OCI-M2 (cell line): ENCODE measurements around the gene AATK.
A peak's percentile ranks its signal among the peaks of the same experiment; 100 is the strongest.

Experiments used
- DNase-seq: peaks from one replicate; lab custom pipeline; 2025; ENCODE audit not compliant: unreplicated experiment; lab: John Stamatoyannopoulos, UW

Gene AATK, protein sequence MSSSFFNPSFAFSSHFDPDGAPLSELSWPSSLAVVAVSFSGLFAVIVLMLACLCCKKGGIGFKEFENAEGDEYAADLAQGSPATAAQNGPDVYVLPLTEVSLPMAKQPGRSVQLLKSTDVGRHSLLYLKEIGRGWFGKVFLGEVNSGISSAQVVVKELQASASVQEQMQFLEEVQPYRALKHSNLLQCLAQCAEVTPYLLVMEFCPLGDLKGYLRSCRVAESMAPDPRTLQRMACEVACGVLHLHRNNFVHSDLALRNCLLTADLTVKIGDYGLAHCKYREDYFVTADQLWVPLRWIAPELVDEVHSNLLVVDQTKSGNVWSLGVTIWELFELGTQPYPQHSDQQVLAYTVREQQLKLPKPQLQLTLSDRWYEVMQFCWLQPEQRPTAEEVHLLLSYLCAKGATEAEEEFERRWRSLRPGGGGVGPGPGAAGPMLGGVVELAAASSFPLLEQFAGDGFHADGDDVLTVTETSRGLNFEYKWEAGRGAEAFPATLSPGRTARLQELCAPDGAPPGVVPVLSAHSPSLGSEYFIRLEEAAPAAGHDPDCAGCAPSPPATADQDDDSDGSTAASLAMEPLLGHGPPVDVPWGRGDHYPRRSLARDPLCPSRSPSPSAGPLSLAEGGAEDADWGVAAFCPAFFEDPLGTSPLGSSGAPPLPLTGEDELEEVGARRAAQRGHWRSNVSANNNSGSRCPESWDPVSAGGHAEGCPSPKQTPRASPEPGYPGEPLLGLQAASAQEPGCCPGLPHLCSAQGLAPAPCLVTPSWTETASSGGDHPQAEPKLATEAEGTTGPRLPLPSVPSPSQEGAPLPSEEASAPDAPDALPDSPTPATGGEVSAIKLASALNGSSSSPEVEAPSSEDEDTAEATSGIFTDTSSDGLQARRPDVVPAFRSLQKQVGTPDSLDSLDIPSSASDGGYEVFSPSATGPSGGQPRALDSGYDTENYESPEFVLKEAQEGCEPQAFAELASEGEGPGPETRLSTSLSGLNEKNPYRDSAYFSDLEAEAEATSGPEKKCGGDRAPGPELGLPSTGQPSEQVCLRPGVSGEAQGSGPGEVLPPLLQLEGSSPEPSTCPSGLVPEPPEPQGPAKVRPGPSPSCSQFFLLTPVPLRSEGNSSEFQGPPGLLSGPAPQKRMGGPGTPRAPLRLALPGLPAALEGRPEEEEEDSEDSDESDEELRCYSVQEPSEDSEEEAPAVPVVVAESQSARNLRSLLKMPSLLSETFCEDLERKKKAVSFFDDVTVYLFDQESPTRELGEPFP (N-terminal part only)

DNA sequence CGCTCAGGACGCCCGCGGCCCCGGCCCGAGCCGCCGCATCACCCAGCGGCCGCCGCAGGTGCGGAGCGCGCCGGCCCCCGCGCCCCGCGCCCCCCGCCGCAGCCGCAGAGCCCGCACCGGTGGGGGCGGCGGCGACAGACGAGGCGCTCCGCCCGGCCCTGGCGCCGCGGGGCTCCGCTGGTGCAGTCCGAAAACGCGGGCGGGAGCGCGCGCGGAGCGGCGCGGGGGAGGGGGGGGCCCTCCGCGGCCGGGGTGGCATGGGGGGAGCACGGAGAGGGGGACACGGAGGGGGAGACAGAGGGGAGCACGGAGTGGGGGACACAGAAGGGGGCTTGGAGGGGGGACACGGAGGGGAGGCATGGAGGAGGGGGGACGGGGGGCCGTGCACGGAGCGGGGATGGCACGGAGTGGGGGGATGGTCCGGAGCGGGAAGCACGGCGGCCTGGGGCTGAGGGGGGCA is at the start of gene AATK:
Gene AATK, minus strand, starts transcription at position 189 of the 460 bp plus-strand sequence. CDS start 229 bp downstream, outside the sequence.
- no peak for DNase-seq

DNA sequence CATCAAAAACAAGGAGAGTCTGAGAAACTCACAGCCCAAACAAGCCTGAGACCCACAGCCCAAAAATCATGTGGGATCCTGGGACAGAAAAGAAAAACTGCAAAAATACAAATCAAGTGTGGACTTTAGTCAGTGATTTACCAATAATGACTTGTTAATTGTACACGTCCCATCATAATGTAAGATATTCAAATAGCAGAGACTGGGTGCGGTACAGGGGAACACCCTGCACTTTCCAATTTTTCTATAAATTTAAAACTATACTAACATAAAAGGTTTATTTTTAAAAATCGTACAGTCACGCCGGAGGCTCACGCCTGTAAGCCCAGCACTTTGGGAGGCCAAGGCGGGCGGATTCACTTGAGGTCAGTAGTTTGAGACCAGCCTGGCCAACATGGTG is 48.0 kb upstream of the AATK start:
- no peak for DNase-seq

DNA sequence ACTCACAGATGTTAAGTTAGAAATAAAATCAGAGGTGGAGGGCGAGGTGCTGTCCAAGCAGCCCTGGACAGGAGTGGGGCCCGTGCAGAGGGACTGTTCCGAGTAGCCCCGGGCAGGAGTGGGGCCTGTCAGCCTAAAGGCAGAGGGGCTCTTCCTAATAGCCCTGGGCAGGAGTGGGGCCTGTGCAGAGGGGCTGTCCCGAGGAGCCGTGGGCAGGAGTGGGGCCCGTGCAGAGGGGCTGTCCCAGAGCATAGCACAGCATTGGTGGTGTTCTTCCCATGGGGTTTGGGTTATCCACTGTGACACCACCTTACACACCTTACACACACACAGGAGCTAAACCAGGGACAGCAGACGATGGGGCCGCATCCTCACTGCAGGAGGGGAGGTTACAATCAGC is 46.3 kb upstream of the AATK start:
- DNase-seq = no peak

DNA sequence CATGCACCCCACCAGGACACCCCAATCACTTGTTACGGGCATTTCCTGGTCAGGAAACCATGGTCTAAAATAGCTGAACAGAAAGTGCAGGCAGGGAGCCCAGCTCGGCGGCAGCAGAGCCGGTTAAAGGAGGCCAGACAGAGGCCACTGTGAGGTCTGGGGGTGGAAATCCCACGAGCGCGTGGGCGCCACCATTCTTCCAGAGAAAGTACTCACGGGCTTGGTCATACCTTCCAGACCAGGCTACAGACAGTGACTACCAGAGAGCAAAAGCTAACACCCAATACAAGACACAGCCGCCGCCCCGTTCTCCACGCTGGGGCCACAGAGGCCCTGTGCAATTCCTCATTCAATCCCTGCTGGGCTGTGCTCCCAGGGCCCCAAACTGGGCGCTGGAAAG is 44.8 kb upstream of the AATK start:
- DNase-seq = no peak

DNA sequence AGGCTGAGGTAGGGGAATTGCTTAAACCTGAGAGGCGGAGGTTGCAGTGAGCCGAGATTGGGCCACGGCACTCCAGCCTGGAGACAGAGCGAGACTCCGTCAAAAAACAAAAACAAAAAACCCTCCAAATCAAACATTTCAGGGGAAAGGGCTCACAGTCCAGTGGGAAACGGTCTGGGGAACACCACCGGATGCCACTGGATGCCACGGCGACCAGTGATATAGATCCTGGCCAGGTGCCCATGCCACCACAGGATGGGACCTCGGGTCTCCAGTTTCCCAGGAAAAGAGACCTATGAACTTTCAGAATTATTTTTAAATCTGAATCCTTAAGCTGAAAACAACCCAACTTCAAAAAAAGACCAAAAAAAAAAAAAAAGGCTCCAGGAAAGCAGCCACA is 44.4 kb upstream of the AATK start:
- DNase-seq = no peak

DNA sequence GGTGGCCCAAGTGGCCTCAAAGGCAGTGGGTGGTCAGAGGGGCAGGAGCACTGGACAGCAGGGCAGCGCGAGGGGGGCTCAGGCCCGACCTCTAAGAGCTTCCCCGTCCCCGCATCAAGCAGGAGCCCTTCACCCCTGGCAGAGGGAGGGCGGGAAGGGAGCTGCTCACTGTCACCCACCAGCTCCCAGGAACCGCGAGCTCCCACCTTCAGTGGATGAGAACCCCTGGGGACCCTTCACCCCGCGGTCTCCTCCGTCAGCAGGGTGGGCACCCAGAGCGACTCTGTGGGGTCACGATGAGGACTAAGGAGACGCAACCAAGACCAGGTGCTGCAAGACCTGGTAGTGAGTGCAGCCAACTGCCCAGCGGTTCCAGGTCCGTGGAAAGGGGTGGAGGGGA is 43.1 kb upstream of the AATK start:
- DNase-seq = no peak

DNA sequence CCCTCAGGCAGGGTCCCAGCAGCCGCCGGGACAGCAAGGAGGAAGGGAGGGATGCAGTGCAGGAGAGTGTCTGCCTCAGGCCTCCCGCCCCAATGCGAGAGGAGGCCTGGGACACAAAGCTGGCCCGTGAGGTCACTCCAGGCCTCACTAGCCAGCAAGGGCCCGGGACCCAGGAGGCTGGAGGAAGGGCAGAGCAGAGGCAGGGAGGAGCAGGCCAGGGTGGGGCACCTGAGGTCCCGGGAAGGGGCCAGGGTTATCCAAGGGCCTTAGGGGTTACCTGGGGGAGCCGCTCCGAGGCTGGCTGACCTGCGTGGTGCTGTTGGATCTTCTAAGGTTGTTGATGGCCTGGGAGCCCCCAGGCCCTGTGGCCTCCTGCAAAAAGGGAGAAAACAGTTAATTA is 42.6 kb upstream of the AATK start:
- DNase-seq = no peak

DNA sequence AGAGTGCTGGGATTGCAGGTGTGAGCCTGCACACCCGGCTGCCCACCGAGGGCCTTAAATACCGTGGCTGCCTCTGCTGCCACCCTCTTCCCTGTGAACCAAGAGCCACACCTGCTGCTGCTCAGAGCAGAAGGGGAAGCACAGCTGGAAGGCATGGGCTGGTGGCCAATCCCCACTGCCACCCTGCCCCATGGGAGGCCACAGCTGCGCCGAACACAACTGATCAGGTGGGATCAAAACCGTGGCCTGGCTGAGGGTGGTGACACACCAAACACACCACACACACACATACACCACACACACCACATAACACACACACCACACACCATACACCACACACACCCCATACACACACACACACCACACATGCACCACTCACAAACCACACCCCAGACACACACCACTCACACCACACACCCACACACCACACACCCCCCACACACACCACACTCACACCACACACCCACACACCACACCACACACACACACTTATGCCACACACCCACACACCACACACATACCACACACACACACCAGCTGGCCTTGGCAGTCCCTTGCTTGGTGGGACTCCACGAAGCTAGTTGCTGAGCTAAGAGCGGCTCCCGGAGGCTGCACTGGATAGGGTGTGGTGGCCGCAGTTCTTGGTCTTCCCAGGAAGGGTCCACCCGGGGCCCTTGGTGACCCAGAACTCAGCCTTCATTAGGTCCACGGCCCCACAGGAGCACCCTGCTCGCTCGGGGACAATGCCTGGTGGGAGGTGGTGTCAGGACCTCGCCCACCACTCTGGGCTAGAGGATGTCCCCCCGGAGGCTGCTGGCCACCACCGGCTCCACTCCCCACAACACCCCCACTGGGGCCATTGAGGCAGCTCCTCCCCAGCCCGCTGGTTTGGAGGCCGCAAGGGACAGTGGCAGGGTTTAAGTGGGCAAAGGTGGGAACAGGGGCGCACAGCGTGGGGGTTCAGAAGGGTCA is 41.9 kb upstream of the AATK start:
- DNase-seq = no peak

DNA sequence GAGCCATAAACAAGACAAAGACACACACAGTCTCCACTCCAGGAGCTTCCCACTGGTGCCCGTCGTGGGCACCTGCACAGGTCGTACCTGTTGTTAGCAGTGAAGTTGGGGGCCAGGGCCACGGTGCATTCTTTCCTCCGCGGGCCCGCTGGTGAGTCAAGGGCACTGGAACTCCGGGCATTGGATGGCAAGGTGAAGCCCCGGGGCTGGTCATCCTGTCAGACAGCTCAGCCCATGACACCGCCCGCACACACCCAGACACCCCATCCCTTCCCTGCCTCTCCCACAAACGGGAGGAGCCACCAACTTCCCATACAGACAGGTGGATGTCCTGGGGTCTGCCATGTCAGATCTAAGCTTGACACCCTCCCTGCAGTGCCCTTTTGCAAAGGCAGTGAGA is 40.6 kb upstream of the AATK start:
- no peak for DNase-seq

DNA sequence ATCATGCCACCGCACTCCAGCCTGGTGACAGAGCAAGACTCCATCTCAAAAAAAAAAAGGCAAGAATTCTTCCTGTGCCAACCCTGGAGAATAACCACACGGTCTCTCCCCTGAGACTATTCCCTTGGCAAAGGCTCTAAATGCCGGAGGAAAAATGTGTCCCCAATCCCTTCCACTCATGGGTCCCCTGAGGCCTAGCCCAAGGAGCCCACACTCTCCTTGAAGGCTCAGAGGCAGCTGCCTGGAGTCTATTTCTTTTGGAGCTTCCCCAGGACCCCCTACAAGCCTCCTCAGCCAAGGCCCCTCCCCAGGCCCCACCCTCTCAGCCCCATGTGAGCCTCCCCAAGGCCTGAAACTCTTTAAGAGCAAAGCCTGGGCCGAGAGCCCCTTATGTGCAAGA is 40.1 kb upstream of the AATK start:
- no peak for DNase-seq

DNA sequence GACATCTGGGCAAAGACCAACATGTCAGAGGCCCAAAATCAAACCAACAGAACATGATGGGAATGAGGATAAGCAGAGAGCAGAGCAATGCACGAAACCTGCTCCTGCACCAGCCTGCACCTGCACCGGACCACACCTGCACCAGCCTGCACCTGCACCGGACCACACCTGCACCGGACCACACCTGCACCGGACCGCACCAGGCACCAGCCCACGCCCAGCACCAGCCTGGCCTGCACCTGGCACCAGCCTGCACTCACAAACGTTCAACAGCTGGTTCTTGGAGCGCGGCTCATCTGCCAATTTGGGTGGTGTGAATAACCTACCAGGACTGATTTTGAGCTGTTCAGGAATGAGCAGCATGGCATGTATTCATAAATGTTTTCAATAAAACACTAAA is 38.6 kb upstream of the AATK start:
- DNase-seq = no peak

DNA sequence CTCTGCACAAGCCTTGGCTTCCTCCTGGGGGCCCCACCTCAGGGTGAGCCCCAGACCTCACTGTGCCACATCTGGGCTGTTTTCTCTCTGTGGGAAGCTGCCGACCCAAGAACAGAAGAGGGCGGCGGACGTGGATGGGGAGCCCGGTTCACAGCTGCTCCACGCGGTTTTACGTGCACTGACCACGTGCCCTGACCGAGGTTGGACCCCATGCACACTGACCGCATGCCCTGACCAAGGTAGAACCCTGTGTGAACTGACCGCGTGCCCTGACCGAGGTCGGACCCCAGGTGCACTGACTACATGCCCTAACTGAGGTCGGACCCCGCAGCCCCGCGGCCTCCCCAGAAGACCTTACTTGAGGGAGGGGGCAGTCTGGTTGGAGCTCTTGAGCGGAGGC is 37.1 kb upstream of the AATK start:
- no peak for DNase-seq

DNA sequence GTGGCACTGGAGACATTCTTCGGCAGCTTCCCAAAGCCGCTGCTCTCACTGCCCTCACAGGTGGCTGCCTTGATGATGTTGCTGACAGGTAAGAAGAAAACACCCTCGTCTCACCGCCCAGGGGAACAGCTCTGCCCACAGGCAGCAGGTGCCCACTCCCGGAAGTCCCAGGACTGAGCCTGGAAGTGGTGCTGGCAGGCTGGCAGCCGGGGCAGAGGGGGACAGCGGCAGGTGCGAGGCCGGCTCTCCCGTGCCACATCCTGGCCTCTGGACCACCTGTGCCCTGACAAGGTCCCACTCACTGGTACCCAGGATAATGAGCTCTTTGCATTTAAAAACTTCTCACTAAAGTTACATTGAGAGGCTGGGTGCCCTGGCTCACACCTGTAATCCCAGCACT is 36.3 kb upstream of the AATK start:
- DNase-seq = no peak

DNA sequence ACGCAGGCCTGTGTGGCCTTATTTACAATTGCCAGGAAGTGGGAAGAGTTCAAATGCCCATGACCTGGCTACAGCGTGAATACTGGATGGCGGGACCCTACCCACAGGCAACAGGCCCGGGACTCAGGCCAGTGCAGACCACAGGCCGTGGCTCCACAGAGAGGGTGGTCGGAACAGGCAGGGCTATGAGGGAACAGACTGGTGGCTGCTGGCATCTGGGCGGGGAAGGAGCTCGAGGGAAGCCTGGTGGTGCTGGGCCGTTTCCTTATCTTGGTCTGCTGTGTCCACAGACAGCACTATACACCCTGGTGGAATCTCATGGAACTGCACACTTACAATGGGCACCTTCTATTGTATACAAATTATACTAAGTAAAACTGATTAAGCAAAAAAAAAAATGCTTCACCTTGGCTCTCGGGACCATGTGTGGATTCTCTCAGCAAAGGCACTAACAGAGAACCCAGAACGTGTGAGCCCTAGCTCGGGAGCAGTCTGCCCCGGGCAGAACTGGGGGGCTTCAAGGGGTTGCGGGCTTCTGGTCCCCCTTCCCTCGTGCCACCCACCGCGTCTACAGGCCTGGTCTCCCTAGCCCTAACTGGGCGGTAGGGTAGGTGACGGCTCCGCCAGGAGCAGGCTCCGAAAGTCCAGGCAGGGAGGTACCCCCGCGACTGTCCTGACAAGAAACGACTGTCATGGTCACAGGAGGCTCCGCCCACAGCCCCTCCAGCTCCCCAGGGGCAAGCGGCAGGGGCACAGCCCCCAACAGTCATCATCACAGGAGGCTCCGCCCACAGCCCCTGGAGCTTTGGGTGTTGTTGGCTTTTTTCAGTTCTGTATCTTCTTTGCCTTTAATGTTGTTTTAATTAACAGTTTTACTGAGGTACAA is 34.9 kb upstream of the AATK start:
- peak; percentile 2 for DNase-seq

DNA sequence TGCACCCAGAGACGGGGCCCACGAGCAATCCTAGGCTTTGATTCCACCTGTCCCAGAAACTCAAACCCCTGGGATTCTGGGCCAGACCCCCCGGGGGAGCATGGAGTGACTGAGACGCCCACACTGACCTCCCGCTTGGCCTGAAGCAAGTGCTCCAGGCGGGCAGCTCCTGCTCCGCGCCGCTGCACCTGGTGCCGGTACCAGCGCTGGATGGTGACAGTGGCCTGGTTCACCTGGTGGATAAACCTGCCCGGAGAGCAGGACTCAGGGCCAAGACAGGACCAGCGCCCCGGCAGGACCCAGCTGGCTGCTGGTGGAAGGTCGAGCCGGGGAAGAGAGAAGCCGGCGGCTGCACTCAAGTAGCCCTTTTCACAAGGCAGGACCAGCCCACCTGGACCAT is 34.2 kb upstream of the AATK start:
- no peak for DNase-seq

DNA sequence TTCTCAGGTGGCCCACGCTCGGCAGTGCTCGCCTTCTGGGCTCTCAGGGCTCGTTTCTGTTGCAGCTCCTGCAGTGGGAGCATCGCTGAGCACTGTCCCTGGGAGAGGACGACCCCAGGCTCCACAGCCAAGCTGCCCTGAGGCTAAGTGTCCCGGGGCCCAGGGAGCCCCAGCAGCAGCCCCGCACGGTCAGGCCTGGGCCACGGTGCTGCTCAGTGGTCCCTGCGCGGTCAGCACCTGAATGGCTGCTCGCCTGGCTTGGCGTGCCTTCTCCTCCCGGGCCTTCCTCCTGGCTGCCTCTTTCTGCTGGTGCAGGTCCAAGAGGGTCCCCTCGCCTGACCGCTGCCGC is 33.4 kb upstream of the AATK start:
- DNase-seq = no peak

DNA sequence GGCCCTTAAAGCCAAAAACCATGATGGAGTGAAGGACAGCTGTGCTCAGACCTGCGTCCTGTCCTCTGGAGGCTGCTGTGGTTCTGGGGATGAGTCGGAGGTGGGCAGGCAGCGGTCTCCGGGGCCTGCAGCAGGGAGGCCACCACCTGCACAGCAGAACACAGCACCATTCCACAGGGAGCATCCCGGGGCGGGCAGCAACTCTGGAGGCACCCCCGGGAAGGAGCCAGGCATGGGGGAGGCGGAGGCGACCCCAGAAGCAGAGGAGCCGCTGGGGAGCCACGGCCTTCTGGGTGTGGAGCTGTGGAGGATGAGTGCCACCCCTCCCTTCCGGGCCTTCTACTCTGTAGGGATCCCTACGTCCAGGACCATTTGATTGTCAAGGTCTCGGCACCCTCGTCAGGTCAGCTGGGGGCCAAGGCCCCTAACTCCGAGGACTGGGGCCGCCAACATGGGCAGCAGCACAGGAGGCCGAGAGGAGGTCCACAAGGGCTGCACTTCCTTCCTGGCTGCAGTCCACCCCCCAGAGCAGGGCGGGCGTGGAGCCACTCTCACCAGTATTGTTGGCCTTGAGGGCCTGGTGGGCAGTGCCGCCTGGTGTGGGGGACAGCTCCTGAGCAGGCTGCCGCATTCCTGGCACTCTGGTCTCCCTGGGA is 32.9 kb upstream of the AATK start:
- no peak for DNase-seq

DNA sequence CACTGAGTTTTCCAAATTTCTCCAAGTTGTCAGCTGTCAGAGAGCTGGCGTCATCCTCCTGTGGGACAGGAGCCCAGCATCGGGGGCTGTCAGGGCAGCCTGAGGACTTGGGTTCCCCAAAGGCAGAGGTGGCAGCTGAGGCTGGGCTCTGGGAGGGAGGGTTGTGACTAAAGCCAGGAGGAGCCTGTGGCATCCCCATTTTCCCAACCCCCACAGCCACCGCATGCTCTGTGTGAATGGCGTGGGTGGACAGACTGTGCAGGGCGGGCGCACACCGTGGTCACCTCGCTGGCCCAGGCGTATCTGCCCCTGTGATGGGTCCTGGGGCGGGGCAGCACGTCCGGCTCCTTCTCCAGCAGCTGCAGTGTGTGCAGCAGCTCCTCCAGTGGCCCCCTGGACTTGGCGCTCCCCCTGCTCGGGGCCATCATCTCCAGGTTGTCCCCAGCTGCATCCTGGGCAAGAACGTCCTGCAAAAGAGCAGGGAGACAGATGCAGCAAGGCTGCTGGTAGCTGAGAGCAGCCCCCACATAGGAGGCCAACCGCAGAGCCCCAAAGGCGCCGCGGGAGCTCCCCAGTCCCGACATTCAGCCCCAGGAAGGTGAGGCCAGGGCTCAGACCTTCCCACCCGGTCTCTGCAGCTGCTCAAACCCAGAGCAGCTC is 31.9 kb upstream of the AATK start:
- no peak for DNase-seq
